ENCODE measurements around the gene JAG2. TPM values are rescaled to one million over a fixed set of nuclear protein-coding genes. Genes with fewer than 3 reads are reported as not detected.

JAG2 gene
- total RNA-seq, 1 donor from 2014 or later = 7.0 TPM

DNA sequence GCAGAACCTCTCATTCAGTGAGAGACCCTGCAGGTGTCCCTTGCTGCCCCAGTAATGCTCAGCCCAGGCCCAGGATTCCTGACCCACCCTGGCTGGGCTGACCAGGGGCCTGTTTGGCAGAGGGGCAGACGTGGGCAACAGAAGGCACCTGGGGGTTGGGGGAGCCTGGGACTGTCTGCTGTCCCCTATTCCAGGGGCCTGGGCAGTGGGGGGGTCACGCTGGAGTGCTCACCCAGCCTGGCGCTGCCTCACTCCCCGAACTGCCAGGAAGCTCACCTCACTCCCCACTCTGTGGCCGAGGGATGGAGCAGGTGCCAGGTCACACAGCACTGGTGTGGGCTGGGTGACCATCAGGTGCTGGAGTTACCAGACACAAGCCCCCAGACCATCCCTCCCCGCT, 35.1 kb upstream of the JAG2 start:
- DNase-seq (ENCODE audit: low spot score) = no peak

DNA sequence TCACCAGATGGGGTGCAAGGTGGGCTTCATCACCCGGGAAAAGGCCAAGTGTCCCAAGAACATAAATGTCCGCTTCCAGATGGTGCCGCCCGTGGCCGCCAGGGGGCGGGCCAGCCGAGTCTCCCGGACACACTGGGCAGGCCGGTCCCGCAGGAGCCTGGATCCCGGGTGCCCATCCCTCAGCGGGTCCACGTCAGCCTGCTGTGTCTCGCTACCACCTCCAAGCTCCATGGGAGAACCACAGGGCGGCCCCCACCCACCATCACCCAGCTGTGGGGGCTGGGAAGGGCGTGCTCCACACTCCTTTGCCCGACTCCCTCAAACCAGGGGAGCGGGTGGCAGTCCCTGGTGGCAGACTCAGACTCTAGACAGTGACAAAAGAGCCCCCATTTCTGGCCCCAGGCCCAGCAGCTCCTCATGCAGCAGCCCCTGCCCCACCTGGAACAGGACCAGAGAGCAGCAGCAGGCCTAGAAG, 34.5 kb upstream of the JAG2 start:
- DNase-seq (ENCODE audit: low spot score) = peak; percentile 71

DNA sequence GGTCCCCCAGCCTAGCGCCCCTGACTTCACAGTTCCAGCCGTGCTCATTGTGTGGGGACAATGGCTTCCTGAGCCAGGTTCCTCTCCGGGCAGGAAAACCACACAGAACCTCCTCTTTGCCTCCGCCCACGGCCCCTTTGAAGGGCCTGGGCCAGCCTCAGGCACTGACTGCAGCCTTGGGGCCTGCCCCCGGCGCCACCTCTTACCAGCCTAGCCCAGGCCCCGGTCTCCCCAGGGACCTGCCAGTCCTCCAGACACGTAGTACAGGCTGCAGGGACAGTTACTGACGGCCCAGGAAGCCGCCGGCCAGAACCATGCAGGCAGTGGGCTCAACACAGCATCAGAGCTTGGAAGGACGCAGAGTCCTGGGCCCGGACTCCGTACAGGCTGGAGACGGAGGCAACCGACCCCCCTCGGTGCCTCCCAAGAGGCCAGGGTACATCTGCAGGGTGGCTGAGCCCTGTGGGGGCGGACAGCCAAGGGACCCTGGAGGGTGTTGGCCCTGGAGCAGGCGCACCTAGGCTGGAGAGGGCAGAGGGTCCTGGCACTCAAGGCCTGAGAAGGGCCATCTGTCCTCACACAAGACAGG, 33.4 kb upstream of the JAG2 start:
- DNase-seq (ENCODE audit: low spot score) = no peak

DNA sequence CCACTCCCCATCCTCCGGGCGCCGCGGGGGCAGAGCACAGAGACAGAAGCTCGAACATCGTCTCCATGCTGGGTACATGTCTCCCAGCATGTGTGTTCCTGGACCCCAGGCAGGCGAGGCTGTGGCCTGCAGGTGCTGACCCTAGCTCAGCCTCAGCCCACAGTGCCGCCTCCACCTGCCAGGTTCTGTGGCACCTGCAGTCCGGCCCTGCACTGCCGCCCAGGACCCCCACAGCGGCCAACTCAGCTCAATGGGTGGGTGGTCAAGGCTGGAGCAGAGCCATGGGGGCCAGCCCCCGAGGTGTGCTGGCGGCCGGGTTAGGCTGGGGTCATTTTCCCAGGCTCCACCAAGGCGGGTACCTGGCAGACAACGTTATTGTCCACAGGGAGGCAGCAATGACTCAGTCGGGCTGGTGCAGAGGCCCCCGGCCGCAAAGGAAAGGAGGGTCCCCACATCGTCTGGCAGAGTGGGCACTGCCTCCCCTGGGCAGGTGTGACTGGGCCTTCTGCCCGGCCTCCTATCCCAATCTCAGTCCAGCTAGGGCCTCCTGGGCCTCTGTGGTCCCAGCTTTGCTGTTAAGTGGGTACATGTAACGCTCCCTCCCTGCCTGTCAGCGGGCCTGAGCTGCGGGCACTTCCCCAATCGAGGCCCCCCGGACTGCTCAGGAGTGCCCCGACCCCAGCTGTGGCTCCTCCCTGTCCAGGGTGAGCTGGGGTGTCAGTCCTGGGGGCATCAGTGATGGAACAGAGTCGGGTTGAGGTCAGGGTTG, 32.8 kb upstream of the JAG2 start:
- no peak for DNase-seq (ENCODE audit: low spot score)

DNA sequence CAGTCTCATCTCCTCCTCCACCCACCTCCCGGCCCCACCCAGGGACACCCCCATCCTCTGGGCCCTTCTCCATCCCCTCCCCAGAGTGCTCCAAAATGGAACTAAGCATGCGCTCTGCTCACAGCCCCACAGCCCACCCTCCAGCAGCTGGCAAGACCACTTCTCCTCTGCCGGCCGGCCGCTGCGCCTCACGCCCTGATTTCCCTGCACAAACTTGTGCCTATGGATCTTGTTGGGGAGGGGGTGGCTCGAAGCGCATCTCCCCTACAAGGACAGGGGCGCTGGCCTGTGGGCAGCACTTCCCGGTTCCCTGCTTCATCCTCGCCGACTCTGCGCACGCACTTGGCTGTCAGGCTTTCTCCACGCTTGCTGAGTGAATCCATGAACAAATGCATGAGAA, 32.1 kb upstream of the JAG2 start:
- DNase-seq (ENCODE audit: low spot score) = no peak

DNA sequence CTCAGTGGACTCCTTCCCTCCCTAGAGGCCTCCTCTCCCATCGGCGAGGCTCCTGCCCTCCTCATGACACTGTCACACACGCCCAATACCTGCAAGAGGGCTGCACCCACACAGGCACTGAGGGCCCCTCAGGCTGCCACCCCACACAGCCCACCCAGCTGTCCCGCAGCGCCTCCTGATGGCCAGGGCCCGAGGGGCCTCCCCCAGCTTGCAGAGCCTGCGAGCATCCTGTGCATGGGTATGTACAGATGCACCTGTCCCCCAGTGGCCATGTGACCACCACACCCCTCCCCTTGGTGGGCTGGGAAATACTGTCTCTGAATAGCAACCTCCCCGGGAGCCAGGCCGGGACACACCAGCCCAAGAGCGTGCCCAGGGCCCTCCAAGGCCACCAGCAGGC, 31.5 kb upstream of the JAG2 start:
- DNase-seq (ENCODE audit: low spot score) = no peak

DNA sequence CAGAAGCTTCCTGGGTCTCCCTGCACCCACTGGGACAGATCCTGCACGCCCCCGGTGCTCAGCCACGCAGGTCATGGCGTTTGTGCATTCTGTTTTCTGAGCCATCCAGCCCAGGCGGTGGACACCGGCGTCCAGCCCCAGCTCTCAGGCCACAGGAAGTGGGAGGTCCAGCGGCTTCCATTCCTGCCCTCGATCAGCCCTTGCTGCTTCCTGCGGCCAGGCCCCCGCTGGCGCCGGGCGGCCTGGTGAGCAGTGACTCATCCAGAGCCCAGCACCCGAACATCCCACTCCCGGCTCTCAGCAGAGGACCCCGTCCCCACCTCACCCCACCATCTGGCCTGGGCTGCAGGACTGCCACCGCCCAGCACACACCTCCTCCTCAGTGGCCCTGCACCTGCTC, 30.5 kb upstream of the JAG2 start:
- no peak for DNase-seq (ENCODE audit: low spot score)

DNA sequence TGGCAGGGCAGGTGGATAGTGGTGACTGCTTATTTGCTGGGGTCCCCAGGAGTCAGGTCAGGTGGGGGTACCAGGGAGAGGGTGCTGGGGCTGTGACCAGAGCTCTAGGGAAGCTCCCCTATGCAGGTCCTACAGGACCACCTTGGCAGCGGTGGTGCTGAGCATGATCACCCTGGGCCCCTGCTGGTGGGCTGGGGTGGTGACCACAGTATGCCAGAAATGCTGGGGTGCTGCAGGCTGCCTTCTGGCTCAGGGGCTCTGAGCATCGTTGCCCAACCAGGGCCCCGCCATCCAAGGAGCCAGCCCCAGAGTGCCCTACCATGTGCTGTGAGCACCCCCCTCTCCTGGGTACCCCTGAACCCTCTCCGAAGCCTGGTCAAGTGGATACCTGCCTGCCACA, 30.0 kb upstream of the JAG2 start:
- DNase-seq (ENCODE audit: low spot score) = no peak

DNA sequence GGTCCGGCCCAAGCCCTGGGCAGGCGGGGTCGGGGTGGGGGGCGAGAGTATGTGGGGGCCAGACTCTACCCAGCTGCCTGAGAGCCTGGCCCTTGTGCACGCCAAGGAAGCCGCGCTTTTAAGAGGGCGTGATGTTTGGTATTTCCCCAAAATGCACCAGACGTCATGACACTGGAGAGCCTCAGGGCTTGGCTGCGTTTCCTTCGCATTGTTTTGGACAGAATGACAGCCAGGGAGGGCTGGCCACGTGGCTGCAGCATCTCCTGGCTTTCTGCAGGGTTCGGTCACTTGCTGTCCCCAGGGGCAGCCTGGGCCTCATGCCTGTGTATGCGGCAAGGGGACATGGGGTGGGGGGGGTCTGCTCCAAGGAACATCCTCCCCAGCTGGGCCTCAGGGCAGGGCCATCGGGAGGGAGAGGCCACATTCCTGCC, 28.6 kb upstream of the JAG2 start:
- no peak for DNase-seq (ENCODE audit: low spot score)

DNA sequence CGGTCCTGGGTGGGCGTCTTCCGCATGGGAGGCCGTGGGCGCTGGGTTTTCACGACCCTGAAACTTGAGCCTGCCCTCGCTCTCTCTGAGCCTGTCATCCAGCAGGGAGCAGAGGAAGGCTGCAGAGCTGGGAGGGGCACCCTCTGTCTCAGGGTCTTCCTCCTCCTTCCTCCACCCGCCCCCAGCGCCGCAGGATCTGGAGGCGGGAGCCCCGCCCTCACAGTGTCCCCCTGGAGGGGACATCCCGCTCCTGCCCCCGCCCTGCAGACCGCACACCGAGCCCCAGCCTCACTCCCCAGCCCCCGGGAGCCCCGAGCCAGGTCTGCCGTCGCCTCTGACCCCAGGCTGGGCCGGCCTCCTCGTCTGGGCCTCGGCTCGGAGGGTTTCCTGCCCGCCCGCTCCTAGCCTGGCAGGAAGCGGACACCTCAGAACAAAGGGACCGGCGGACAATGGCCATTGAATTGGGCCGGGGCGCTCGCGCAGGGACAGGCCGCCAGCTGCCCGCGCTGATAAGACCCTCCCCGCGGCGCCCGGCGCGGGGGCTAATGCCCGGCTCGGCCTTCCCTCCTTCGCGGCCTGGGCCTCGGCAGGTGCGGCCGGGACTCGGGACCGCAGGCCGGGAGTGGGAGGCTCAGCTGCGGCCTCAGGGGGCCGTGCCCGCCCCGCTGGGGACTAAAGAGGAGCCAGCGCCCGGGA, 27.8 kb upstream of the JAG2 start:
- DNase-seq (ENCODE audit: low spot score) = no peak

DNA sequence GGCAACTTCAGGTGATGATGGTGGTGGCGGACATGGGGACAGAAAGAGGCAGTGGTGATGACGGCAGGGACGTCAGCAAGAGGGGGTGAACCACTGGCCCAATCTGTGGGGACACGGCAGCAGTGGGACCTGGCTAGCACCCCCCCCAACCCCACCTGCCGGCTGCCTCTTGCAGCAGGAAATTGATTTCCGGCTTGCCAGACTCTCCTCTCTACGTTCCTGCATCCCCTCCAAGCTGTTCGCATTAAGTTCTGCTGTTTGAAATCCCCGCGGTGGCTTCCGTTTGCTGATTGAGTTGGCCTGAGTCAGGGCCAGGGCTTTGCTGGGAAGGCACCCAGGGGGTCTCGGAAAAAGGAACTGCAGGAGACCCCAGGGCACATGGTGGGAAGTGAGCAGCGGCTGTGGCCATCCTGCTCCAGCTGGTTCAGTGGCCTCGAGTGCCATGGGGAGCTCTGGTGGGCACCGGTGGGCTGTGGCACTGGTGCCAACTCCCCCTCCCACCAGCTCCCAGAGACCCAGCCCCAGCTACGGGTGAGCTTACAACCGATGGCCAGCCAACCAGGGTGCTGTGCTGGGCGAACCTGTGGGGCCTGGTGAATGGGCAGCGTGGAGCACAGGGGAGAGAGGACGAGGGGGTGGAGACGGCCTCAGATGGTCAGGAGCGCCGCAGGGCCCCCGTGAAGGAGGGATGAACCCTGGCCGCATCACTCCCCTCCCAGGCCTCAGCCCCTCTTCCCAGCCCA, 27.1 kb upstream of the JAG2 start:
- DNase-seq (ENCODE audit: low spot score) = no peak

DNA sequence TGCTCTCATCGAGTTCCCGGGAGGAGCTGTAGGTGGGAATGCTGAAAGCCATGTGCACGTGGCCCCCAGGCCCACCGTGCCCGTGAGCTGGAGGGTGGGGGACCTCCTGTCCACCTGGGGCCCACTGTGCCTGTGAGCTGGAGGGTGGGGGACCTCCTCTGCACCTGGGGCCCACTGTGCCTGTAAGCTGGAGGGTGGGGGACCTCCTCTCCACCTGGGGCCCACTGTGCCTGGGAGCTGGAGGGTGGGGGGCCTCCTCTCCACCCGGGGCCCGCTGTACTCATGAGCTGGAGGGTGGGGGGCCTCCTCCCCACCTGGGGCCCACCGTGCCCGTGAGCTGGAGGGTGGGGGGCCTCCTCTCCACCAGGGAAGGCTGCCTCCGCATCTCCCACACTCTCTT, 26.5 kb upstream of the JAG2 start:
- DNase-seq (ENCODE audit: low spot score) = no peak

DNA sequence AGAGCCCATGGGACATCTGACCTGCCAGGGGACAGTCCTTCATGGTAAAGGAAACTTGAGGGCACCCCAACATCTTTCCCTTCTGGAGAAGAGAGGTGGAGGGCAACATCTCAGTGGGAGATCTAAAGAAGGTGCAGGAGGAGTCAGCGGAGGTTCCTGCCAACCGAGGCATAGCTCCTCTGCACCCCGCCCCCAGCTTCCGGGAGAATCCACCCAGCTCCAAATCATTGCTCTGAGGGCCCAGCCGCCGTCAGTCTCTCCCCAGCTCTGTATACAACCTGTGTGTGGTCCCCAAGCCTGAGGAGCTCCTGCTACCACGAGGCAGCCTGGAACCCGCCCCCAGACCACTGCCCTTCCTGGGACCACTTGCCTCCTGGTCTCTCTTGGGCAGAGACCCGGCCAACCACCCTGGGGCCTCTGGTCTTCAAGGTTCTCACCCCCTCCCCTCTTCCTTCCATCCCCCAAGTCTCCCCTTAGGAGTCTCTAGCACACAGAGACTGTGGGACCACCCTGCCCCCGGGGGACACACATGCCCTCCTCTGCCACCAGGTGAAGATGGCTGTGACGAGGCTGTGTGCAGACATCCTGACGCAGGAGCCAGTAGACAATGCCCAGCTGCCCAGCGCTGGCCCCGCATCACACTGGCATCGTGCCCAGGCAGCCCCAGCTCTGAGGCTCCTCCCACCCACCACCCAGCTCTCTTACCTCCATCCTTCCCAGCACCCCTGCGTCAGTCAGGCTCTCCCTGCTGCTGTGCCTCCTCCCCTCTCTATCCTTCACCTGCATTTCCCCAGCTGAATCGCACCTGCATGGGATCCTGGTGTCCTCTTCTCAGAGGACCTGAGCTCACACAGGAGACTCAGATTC, 25.6 kb upstream of the JAG2 start:
- no peak for DNase-seq (ENCODE audit: low spot score)

DNA sequence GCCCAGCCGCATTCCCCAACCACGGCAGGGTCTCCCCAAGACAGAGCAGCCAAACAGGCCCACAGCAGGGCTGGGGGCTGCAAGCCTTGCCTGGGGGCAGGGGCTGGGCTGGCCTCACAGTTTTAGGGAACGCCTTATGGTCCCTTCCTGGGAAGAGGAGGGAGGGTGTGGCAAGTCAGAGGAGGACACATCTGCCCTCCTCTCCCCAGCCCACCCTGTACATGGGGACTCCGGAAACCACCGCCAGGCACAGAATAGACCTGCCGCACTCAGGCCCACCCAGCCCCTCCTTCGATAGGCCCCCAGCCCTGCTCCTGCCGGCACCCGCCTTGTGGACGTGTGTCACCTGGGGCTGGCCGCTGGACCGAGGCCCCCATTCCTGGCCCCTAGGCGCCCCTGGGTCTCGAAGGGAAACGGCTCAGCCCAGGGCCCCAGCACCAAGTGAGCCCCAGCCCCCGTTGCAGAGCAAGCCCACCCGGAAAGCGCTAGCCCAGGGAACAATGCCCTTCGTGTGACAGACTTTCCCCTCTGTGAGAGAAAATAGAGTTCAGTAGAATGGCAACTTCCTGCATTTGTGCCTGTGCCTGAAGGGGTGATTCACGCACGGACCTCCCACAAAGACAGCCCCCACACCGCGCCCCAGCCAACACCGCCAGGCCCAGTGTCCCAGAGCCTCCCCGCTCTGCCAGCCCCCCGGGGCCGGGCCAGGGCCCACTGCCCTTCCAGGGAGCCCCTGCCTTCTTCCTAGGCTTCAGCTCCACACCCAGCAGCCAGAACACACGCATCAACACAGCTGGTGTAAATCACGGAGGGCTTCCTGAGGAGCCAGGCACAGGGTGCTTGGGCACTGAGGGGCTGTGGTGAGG, 24.5 kb upstream of the JAG2 start:
- DNase-seq (ENCODE audit: low spot score) = no peak

DNA sequence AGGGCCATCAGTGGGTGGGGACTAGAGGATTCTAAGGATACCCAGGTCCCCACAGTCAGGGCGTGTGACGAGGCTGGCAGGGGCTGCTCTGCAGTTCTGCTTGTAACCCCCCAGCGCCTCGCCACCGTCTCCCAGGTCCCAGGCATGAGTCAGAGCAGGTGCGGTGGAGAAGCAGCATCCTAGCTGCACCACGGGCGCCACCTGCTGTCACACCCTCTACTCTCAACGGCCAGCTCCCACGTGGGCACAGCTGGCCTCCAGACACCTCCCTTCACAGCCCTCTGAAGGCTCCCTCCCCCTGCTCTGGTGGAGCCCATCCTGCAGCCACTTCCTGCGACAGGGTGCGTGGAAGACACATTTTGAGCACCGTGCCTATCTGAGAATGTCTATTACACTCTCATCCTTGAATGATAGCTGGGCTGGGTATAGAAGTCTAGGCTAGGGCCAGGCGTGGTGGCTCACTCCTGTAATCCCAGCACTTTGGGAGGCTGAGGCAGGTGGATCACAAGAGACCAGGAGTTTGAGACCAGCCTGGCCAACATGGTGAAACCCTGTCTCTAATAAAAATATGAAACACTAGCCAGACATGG, 19.5 kb upstream of the JAG2 start:
- DNase-seq (ENCODE audit: low spot score) = no peak

DNA sequence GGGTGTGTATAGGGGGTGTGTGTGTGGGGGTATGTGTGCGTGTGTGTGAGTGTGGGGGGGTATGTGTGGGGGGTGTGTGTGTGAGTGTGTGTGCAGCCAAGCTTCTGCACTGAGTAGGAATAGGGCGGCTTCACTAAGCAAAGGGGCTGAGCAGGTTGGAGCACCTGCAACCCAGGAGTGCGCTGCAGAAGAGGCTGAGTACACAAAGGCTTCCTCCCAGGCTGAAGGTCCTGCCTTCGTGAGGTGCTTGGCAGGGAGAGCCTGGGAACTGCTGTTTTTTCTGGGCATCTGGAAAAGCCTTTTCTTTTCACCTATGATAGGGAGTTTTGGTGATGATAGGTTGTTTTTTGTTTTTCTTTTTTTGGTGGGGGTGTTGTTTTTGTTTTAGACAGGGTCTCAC, 18.5 kb upstream of the JAG2 start:
- DNase-seq (ENCODE audit: low spot score) = no peak

DNA sequence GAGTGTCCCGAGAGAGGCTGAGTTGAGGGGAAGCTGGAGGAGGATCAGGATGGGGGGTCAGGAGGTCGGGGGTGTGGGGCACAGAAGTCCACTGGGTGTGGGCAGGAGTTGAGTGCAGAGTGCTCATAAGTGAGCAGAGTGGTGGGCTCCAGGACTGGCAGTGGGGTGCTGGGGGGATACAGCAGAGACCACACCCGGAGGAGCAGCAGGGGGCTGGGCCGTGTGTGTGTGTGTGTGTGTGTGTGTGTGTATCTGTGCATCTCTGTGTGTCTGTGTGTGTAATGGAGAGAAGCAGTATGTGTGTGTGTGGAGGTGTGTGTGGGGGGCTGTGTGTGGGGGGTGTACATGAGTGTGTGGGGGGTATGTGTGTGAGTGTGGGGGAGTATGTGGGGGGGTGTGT, 17.4 kb upstream of the JAG2 start:
- no peak for DNase-seq (ENCODE audit: low spot score)

DNA sequence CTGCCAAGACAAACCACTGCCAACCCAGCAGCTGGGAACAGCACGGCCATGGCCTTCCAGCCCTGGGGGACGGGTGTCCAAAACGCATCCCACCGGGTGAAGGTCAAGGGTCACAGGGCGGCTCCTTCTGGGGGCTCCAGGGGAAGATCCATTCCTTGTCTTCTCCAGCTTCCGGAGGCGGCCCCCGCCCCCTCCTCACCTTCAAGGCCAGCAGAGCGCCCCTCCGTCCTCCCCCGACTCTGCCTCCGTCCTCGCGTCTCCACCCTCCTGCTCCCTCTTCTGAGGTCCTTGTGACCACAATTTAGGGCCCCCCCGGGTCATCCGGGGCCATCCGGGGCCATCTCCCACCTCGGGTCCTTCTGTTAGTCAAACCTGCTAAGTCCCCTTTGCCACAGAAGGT, 16.4 kb upstream of the JAG2 start:
- DNase-seq (ENCODE audit: low spot score) = no peak

DNA sequence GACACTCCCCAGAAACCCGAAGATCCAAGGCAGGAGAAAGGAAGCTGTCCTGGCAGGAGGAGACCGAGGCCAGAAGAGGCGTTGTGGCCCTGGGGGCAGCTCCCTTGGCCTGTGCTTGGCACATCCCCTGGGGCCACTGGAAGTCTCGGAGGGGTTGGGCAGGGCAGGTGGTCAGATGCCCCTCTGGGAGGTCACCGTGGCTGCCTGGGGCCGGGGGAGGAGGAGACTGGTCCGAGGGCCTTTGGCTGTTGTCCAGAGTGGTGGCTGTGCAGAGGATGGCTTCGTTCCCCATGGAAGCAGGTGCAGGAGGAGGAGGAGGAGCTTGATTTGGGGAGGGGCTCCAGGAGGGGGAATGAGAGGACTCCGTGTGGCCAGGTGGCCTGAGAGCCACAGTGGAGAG, 15.9 kb upstream of the JAG2 start:
- no peak for DNase-seq (ENCODE audit: low spot score)

Data from umbilical cord (tissue), 2 donors.